ENCODE data around the gene ISG20.

Gene ISG20

DNA sequence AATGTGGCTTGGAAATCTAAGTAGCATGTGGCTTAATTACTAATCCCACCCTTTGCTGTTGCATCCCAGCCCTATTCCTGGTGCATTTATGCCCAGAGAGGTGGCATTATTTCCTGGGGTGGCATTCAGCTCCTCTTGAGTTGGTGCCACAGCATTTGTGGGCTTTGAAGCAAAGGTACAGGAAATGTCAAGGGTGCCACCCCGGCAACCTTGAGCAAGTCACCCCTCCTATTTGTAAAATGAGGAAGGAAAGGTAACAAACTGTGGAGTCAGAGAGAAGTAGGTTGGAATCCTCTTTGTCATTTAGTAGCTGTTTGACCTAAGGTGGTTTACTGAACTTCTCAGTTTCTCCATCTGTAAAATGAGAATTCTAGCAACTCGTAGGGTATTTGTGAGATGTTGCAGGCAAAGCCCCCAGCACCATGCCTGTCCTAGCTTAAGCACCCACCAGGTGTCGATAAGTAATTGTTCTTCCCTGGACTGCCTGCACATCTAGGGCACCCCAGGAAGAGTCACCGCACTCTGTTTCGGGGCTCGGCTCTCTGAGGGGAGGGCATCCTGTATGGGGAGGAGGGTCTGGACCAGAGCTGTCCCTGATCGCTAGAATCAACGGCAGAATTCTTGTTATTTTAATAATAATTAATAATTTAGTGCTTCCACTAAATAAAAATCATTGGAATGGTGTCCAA is 17.1 kb downstream of the ISG20 start:
- no peak for DNase-seq

GRCh38 chr15:88656760-88657221 is 18.0 kb downstream of the ISG20 start:
- no peak for DNase-seq

DNA sequence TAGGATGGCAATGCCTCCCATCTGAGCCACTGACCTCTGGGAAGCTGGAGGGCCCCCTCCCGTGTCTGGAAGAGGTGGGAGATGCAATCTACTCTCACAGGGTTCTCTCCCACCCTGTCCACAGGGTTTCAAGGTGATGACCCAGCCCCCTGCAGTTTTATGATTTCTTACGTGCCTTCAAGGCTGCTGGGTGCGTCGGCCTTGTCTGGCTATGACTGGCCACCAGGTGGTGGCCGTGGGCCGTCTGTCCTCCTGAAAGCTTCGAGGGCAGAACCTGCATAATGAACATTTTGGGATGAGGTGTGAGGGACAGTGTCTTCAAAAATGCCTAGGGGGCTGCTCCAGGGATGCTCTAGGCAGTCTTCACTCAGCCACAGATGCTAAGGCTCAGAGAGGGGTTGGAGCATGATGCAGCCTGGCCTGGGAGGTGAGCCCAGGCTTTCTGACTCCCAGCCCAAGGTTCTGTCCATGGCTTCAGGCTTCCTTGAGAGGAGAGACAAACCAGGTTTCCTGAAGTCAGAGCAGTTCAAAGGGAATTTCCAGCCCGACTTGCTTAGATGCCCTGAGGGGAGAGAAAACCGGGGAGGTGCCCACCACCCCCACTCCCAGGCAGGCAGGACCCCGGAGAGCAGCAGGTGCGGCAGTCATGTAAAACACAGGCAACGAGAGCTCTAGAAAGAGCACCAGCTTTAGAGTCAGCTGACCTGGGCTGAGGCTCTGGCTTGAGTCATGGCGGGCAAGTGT is 18.7 kb downstream of the ISG20 start:
- DNase-seq: no peak

DNA sequence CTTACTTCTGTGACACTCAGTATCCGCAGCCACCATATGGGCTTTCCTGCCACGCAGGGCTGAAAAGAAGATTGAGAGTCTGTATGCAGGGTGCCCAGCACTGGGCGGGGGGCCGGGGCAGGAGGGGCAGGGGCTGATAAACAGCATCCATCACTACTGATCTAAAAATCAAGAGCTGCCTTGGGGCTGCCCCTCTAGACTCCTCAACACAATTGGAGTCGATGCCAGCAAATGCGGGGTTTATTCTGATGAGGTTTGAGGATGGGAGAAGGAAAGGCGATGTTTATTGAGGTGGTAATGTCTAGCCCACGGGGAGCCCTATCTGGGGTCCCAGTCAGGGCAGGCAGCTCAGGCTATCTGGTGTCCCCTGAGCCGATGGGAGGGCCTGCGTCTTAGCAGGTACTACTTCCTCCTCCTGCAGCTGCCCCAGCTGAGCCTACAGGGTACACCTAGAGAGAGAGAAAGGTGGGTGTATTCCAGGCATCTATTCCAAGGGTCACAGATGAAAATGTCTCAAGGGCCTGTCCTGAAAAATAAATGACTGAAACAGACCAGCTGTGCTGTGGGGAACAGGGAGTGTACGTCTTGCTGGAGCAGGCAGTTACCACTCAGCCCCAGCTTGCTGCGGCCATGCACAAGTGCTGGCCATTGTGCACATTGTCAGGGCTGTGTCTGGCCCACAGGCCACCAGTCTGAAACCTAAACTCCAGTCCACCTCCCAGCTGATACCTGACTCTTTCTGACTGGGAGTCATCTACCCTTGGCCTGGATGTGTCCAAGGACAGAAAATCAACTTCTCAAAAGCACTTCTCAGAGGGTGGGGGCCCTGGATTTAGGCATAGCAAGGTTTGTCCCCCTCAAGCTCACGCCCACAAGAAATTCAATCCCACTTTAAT is 19.5 kb downstream of the ISG20 start:
- no peak for DNase-seq

GRCh38 chr15:88658972-88659931 is 20.4 kb downstream of the ISG20 start:
- DNase-seq: no peak

GRCh38 chr15:88661041-88661700 is 22.4 kb downstream of the ISG20 start:
- DNase-seq: no peak

GRCh38 chr15:88661761-88662556 is 23.1 kb downstream of the ISG20 start:
- DNase-seq: no peak

GRCh38 chr15:88663141-88663621 is 24.4 kb downstream of the ISG20 start:
- DNase-seq: no peak

GRCh38 chr15:88664151-88664778 is 25.4 kb downstream of the ISG20 start:
- no peak for DNase-seq

- no peak for DNase-seq
Measured at GRCh38 chr15:88674661-88675060, 35.8 kb downstream of the ISG20 start.

DNA sequence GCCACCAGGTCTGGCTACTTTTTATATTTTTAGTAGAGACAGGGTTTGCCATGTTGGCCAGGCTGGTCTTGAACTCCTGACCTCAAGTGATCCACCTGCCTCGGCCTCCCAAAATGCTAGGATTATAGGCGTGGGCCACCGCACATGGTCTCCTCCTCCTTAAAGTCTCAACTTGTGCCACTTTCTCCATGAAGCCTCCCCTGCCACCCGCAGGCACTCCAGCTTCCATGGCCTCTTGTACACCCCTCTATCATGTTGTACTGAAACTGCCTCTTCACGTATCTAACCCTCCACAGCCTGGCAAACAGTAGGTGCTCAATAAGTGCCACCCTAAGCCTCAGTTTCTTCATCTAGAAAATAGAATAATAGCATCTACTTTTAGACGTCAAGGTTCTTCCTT is 39.9 kb downstream of the ISG20 start:
- DNase-seq: no peak

- DNase-seq: no peak
Measured at GRCh38 chr15:88680241-88681001, 41.6 kb downstream of the ISG20 start.

DNA sequence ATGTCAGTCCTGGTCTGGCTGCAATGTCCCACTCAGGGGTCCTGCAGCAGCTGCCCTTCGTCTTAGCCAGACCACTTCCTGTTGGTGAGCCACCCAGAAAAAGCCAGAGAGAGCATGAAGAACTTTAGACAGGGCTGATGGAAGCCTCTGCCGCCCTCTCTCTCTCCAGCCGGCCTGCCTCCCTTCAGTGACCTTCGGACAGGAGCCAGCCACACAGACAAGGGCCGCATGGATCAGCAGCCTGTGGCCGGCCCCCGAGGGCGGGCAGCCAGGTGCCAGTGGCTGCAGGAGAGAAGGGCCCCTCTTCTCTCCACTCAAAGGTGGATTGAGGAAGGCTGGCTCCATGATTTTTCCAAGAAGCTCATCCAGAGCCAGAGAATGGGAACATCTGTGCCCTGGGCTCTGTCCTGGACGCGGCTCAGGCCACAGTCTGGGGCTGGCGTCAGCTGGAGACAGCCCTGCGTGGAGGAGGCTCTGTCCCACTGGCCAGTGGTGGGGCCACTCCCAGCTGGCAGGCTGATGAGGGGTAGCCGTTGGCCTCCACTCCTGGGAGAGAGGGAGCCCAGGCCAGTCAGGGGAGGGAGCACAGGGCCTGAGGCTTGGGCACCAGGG is 42.9 kb downstream of the ISG20 start:
- DNase-seq: no peak

GRCh38 chr15:88684345-88684744 is 45.5 kb downstream of the ISG20 start:
- no peak for DNase-seq

DNA sequence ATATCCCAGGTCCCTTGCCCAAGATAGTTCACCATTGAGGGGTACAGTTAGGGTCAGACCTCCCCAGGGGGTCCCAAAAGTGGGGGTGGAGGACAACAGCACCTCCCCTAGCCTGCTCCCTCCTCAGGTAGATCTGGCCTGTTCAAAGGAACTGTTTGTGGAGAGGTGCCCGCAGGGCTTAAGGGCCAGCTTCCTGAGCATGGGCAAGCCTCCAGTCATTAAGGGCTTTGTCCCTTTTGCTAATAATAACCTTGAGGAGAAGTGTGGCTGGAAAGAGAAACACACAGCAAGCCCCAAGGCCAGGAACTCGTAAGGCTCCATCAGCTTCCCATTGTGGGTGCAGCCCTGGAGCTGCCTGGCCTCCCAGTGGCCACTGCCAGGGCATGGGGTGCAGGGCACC is 47.4 kb downstream of the ISG20 start:
- DNase-seq: no peak

DNA sequence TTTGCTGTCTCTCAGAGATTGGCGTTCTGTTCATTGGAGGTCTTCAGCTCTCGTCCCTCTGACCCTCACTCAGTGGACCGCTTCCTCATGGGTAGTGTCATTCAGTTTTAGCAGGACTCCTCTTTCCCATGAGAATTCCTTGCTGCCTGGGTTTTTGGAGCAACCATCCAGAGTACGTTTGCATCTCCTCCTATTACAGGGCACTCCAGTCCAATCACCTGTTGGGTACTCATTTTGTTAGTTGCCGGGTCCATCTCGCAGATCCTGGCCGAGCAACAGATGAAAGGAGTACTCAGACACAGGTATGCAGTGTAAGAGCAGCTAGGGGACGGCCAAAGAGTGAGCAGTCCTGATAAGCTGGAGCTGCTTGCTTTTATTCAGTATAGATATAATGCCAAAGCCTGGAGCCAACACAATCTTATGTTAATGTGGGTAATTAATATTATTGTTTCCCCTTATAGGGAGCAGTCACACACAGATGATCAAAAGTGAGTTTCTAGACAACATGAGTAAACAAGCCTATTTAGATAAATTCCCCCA is 49.6 kb downstream of the ISG20 start:
- no peak for DNase-seq

GRCh38 chr15:88690331-88690730 is 51.5 kb downstream of the ISG20 start:
- no peak for DNase-seq

GRCh38 chr15:88693191-88693590 is 54.4 kb downstream of the ISG20 start:
- no peak for DNase-seq

- DNase-seq: no peak
Measured at GRCh38 chr15:88695101-88695500, 56.3 kb downstream of the ISG20 start.

Measured in KG1 (cell line).